Natural killer cell treated with Interleukin-12 subunit alpha and Interleukin-12 subunit beta and Interleukin-15 and Interleukin-18, amount 100 ng/mL, for 72 hours (primary cell): ENCODE data around the gene NLRP2B. TPM values are rescaled to one million over a fixed set of nuclear protein-coding genes. Genes with fewer than 3 reads are reported as not detected.
"Not testable (repeated sequence)": the region's sequence is repeated elsewhere in the genome, so short reads cannot be mapped to it uniquely, and the experiment has no call there.

Experiments used
- ATAC-seq, 2 donors: fragments of 150-1000 bp; cut with Tn5 transposase in 1 of 2; sonication (Bioruptor Pico), chemical (Tn5 transposase) in 1 of 2; 2 replicates each; pipeline ENCODE4 v1.10.0; 2021
- DNase-seq: peaks from one replicate; pipeline ENCODE4 v3.0.0; 2022; ENCODE audit warnings: low spot score
- H3K27ac Mint-ChIP-seq, 2 donors: 1 replicate in 1 of 2; 2 replicates in 1 of 2; pipeline ENCODE4 v1.8.0; 2022; ENCODE audit warnings: mixed read lengths in 2 of 2, mild to moderate bottlenecking in 1 of 2, moderate library complexity in 1 of 2
- H3K27me3 Mint-ChIP-seq, 2 donors: 1 replicate in 1 of 2; 2 replicates in 1 of 2; pipeline ENCODE4 v1.8.0; 2022; ENCODE audit warnings: mixed read lengths in 2 of 2
- H3K36me3 Mint-ChIP-seq: one replicate; pipeline ENCODE4 v1.8.0; 2022; ENCODE audit warnings: mixed read lengths
- H3K4me1 Mint-ChIP-seq, 2 donors: 1 replicate in 1 of 2; 2 replicates in 1 of 2; pipeline ENCODE4 v1.8.0; 2022; ENCODE audit warnings: low read depth in 2 of 2, mixed read lengths in 2 of 2, mild to moderate bottlenecking in 1 of 2
- H3K4me3 Mint-ChIP-seq: one replicate; pipeline ENCODE4 v1.8.0; 2022; ENCODE audit warnings: mixed read lengths
- H3K9me3 Mint-ChIP-seq: 2 replicates; pipeline ENCODE4 v1.8.0; 2022; ENCODE audit warnings: mixed read lengths
- total RNA-seq, 2 donors: library from RNA; stranded (reverse); gene quantifications; one replicate each; pipeline ENCODE4 v1.2.3, GENCODE V29; 2022

The NLRP2B gene
- total RNA-seq, 2 donors from 2014 or later = not detected

GRCh38 chrX:57641338-57641737 is 38.7 kb downstream of the NLRP2B start:
- Mint-ChIP-seq H3K36me3 (peaks cover 11% of the 10 kb centered on the region), H3K27ac (no peak overlapping the region), H3K4me1 (no peaks in the 10 kb centered on the region), H3K27me3 (peaks cover 0 to 3% of the 10 kb centered on the region in 2 donors), H3K9me3 (peaks cover 5% of the 10 kb centered on the region), H3K4me3 (no peak overlapping the region)
- DNase-seq (no peak), ATAC-seq (no peak)

- Mint-ChIP-seq H3K4me1 (no peaks in the 10 kb centered on the region), H3K27ac (no peak overlapping the region), H3K9me3 (peaks cover 7% of the 10 kb centered on the region), H3K27me3 (peaks cover 0 to 6% of the 10 kb centered on the region in 2 donors), H3K4me3 (no peak overlapping the region), H3K36me3 (peaks cover 16% of the 10 kb centered on the region)
- no peak for DNase-seq
- no peak for ATAC-seq
These were observed 39.4 kb downstream of the NLRP2B start for GRCh38 chrX:57640674-57641016.

GRCh38 chrX:57629438-57629837 is 50.6 kb downstream of the NLRP2B start:
- not testable (repeated sequence) for H3K4me3 Mint-ChIP-seq, H3K27ac Mint-ChIP-seq, DNase-seq, ATAC-seq, H3K27me3 Mint-ChIP-seq, H3K4me1 Mint-ChIP-seq
- H3K9me3 Mint-ChIP-seq = peaks cover 15% of the 10 kb centered on the region
- peaks cover 26% of the 10 kb centered on the region for H3K36me3 Mint-ChIP-seq

Other genes starting within 250 kb of the NLRP2B start
- gene ZXDB, start 88.2 kb downstream of the NLRP2B start, total RNA-seq = 1 to 10 TPM; 5.4 to 5.8 TPM
- gene ZXDA, start 230.2 kb upstream of the NLRP2B start, total RNA-seq = 1 to 10 TPM; 3.0 TPM